ENCODE results near the gene DYNLRB1. TPM values are rescaled to one million over a fixed set of nuclear protein-coding genes. Genes with fewer than 3 reads are reported as not detected.

The DYNLRB1 gene
- total RNA-seq, 1 experiment from 2014 or later: 127 TPM

DNA sequence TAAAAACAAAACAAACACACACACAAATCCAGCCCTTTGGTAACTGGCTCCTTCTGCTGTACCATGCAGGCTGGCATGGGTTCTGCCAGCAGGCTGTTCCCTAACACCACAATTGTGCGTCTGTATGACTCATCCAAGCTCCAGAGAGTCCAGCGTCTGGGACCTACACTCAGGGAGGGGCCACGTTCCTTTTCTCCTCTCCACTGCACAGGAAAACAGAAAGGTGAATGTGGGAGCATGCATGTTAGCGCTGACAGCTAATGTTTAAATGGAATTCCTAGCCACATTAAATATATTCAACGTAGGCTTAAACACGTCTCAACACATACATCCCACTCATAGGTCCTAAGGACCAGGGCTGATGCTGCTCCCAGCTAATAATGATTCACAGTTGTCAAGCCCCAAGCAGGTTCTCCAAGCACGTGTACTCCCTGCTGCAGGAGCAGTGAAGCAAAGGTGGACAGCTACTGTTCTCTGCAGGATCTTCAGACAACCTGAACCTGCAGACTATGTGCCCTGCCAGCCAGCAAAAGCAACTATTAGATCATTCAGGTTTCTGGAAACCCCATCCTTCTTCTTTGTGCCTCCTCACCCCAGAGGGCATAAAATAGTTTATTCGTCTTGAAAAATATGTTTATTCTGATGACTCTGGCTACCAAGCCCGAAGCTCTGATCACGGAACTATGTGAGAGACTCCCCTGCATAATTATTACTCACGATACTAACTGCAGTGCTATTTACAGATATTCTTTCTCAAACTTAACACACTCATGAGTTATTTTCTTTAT is 63.2 kb downstream of the DYNLRB1 start:
- H3K27me3 Mint-ChIP-seq (ENCODE audit: insufficient read depth, unreplicated experiment): no peaks in the 10 kb centered on the region
- TF ChIP-seq, protein P1, sequence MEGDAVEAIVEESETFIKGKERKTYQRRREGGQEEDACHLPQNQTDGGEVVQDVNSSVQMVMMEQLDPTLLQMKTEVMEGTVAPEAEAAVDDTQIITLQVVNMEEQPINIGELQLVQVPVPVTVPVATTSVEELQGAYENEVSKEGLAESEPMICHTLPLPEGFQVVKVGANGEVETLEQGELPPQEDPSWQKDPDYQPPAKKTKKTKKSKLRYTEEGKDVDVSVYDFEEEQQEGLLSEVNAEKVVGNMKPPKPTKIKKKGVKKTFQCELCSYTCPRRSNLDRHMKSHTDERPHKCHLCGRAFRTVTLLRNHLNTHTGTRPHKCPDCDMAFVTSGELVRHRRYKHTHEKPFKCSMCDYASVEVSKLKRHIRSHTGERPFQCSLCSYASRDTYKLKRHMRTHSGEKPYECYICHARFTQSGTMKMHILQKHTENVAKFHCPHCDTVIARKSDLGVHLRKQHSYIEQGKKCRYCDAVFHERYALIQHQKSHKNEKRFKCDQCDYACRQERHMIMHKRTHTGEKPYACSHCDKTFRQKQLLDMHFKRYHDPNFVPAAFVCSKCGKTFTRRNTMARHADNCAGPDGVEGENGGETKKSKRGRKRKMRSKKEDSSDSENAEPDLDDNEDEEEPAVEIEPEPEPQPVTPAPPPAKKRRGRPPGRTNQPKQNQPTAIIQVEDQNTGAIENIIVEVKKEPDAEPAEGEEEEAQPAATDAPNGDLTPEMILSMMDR (IDR thresholded peaks at IDR 0.05; ENCODE audit: unreplicated experiment): peak; percentile 87
- peaks cover 5% of the 10 kb centered on the region for H3K36me3 Mint-ChIP-seq (ENCODE audit: insufficient read depth, unreplicated experiment)
- H3K9me3 Mint-ChIP-seq (ENCODE audit: unreplicated experiment): no peaks in the 10 kb centered on the region
- ChIA-PET CTCF (interaction anchor here (0.5 to 7.7 kb wide), 36 partner anchors 8 to 1033 kb away, joined by 3 to 136 read pairs (median 4); partner anchors contain the start of gene TP53INP2), POLR2A (interaction anchor here (0.5 to 3.7 kb wide), 16 partner anchors 12 to 539 kb away, joined by 3 to 36 read pairs (median 3); partner anchors contain the start of genes PIGU and TP53INP2)
- no peak overlapping the region for H3K27ac Mint-ChIP-seq (ENCODE audit: low read depth, unreplicated experiment)
- peak overlapping the region; percentile 11 for H3K4me3 Mint-ChIP-seq (ENCODE audit: unreplicated experiment)
- H3K4me1 Mint-ChIP-seq (ENCODE audit: insufficient read depth, unreplicated experiment): no peaks in the 10 kb centered on the region
- DNase-seq (ENCODE audit: unreplicated experiment): peak; percentile 88
- BruUV-seq (replicated peaks): no TSS peak
- intact Hi-C loops (cut with micrococcal nuclease): loop anchor here (1.0 to 2.0 kb wide), 3 partner anchors 126 to 267 kb away; no protein-coding TSS in a partner anchor

DNA sequence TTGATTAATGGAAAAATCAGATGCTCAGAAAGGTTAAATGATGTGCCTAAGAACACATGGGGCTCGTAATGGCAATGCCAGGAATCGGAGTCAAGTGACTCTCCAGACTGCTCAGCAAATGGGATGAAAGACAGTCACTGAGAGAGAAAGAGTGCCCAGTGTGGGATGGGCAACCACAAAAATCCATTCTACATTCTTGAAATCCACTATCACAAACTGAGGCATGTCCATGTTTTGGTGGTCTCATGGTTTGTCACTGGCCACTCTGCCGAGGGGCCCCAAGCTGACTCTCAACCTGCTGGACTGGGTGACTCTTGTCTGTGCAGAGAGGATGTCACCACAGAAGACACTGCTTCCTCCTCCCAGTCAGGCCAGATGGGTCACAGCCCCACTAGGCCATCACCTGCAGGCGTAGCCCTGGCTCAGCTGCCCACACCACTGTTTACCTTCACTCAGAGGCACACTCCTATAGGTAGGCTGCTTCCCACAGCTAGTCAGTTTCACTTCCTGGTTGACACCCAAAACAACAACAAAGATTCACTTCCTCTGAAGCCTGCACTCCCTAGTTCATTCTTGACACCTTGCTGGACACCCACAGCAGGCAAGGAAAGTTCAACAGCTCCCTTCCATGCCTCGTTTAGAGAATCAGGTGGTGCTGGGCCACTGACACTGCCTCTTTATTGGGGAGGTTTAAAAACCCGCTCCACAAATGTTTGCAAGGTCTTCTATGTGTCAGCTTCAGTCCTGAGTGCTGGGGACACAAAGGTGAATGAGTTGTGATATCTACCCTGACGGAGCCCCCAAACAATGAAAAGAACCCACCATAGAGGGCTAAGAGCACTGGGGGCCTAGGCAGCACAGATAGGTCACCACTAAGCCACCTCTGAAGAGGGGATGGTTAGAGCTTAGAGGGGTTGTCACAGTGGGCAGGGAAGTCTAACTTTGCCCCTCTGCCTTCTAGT is 64.0 kb downstream of the DYNLRB1 start:
- ChIA-PET CTCF (interaction anchor here (0.7 to 7.7 kb wide), 25 partner anchors 9 to 383 kb away, joined by 3 to 136 read pairs (median 4); partner anchors contain the start of gene TP53INP2), POLR2A (interaction anchor here (0.6 to 3.7 kb wide), 10 partner anchors 16 to 538 kb away, joined by 3 to 36 read pairs (median 3); partner anchors contain the start of gene TP53INP2)
- Mint-ChIP-seq H3K4me3 (ENCODE audit: unreplicated experiment) (no peak overlapping the region), H3K27me3 (ENCODE audit: insufficient read depth, unreplicated experiment) (no peaks in the 10 kb centered on the region), H3K4me1 (ENCODE audit: insufficient read depth, unreplicated experiment) (no peaks in the 10 kb centered on the region), H3K36me3 (ENCODE audit: insufficient read depth, unreplicated experiment) (peaks cover 5% of the 10 kb centered on the region), H3K9me3 (ENCODE audit: unreplicated experiment) (no peaks in the 10 kb centered on the region), H3K27ac (ENCODE audit: low read depth, unreplicated experiment) (no peak overlapping the region)
- no TSS peak for BruUV-seq (replicated peaks)
- DNase-seq (ENCODE audit: unreplicated experiment): no peak
- intact Hi-C loops (cut with micrococcal nuclease): loop anchor here (1.0 to 2.0 kb wide), 3 partner anchors 125 to 267 kb away; no protein-coding TSS in a partner anchor
- TF ChIP-seq, protein P1 (IDR thresholded peaks at IDR 0.05; ENCODE audit: unreplicated experiment): no peak

- TF ChIP-seq, protein P1 (IDR thresholded peaks at IDR 0.05; ENCODE audit: unreplicated experiment): no peak
- no peaks in the 10 kb centered on the region for H3K4me1 Mint-ChIP-seq (ENCODE audit: insufficient read depth, unreplicated experiment)
- DNase-seq (ENCODE audit: unreplicated experiment): no peak
- ChIA-PET CTCF (interaction anchor here (0.6 to 7.7 kb wide), 3 partner anchors 174 to 271 kb away, joined by 3 to 136 read pairs (median 41); no protein-coding TSS in a partner anchor), POLR2A (interaction anchor here (0.7 to 3.7 kb wide), 5 partner anchors 40 to 138 kb away, joined by 3 to 36 read pairs (median 3); partner anchors contain the start of genes PIGU and TP53INP2)
- no peaks in the 10 kb centered on the region for H3K27me3 Mint-ChIP-seq (ENCODE audit: insufficient read depth, unreplicated experiment)
- intact Hi-C loops (cut with micrococcal nuclease): no loop called here
- BruUV-seq (replicated peaks): no TSS peak
- no peaks in the 10 kb centered on the region for H3K9me3 Mint-ChIP-seq (ENCODE audit: unreplicated experiment)
- peaks cover 5% of the 10 kb centered on the region for H3K36me3 Mint-ChIP-seq (ENCODE audit: insufficient read depth, unreplicated experiment)
- no peak overlapping the region for H3K27ac Mint-ChIP-seq (ENCODE audit: low read depth, unreplicated experiment)
- H3K4me3 Mint-ChIP-seq (ENCODE audit: unreplicated experiment): no peak overlapping the region
Observed at GRCh38 chr20:34581341-34582184, 65.3 kb downstream of the DYNLRB1 start.
